Stimulated activated CD4-positive, alpha-beta T cell treated with anti-CD3 and anti-CD28 coated beads, Interleukin-15, amount 100 ng/mL, for 24 hours (primary cell): ENCODE measurements around the gene LZTR1.
"Not testable (repeated sequence)": the region's sequence is repeated elsewhere in the genome, so short reads cannot be mapped to it uniquely, and the experiment has no call there.

Experiments used
- DNase-seq: peaks from one replicate; pipeline ENCODE4 v3.0.0-alpha.2; 2020

The LZTR1 gene

DNA sequence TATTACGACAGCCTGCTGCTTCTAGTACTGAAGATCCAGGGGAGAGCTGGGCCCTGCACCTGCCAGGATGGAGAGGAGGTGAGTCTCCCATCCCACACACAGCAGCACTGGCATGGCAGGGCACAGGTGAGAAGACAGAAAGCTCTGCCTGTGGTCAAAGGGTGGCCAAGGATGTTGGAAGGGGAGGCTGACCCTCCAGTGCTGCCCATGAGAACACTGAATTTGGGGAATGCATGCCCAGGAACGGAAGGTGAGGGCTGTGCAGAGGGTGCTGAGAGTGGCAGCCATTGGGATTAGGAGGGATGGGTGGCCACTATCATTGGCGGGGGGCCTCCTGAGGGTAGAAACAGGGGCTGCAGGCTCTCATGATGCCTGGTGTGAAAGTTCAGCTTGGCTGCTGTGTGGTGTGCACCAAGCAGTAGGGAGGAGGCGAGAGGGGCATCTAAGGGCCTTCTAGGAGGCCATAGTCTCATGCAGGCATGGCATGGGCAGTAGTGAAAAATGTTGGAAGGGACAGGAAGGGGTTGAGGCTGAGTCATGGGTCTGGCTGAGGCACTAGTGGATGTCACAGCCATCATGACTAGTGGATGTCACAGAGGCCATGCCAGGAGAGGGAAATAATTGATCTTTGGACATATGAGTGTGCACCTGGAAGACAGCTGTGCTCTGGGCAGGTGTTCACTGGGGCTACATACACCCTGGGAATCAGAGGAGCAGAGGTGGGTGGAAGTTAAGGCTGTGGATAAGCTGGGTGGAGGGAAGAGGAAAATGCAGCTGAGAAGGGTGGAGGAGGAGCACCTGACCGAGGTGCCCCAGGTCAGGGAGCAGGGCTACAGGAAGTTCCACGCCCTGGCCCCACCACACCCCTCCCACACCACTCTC lies 61.1 kb downstream of the LZTR1 start:
- DNase-seq: no peak

DNA sequence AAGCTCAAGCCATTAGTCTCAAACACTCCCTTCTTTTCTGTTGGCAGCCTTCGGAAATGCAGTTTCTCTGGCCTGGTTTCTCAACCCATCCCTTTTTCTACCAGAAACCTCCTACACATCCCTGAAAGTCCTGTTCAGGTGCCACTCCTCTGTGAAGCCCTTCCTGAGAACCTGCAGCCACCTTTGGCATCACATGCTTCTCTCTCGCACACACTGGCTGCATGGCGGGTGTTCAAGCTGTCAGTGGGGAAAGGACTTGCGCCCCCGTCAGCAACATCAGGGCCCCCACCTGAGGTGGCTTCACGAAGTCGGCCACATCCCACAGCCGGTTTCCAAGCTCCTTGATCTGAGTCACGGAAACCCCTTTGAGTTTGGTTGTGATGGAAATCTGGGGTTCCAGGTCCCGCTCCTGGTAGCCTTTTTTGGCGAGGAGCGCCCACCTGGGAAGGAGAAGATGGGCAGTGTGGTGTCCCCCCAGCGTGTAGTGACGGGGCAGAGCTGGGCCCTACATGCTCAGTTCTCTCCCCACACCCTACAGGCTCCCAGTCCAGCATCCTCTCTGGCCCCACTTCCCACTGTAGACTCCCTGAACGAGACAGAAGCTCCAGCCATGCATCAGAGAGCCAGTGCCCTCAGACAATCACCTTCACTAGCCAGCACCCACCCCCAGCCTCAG lies 61.9 kb downstream of the LZTR1 start:
- no peak for DNase-seq

DNA sequence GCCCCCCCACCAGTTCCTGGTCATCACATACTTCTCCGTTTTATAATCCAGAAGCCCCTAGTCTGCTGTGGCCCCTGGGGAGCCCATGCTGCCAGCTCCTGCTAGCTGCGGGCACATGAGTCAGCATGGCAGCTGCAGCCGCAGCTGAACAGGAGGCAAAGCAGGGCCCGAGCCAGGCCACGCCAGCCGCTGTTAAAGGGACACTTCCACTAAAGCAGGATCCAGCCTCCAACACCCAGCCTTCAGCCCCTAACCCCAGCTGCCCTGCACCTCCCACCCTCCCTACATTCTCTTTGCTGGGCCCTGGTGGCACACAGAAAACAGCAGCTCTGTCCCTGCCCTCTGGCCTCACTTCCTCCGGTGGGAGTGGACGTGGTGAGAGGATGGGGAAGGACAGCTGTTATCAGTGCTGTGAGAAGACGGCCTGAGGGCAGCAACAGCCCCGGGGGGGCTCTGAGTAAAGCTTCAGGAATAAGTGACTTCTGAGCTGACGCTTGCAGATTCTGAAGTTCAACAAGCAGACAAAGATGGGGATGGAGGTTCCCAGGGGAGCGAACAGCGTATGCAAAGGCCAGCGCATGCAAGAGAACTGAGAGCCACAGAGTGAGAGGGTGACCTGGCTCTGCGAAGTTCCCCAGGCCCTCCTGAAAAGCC lies 63.0 kb downstream of the LZTR1 start:
- peak; percentile 27 for DNase-seq

DNA sequence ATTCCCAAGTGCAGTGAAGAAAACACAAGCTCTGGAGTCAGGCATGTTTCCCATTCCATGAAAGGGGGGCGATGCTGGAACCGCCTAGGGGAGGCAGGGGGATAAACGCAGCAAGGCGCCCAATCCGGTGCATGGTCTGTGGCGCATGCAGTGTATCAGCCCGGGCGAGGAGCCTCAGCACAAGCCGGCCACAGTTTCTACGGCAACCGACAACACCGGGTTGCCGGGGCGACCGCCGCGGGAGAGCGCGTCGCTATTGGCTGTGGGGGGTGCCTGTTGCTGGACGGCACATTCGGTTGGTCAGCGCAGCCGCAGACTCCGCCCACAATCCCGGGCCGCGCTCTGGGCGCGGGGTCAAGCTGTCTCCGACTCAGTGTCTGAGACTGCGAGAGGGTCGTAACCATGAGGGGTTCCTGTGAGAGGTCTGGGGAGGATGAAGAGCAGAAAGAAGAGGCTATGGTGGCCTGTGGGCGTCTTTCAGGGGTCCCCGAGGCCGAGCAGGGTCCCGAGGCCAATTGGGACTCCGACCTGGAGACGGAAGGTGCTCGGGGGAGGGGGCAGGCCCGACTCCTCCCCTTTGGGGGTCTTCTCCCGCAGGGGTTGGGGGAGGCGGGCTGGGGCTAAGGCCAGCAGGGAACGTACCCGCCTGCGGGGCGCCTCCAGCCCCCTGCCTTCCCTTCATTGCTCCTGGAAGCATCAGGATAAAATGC lies 63.6 kb downstream of the LZTR1 start, which contains the start of gene LRRC74B:
TSS of gene LRRC74B (plus strand) at position 362 of the 710 bp plus-strand sequence. CDS start at position 403, 41 bp downstream.
- DNase-seq: peak; percentile 85

DNA sequence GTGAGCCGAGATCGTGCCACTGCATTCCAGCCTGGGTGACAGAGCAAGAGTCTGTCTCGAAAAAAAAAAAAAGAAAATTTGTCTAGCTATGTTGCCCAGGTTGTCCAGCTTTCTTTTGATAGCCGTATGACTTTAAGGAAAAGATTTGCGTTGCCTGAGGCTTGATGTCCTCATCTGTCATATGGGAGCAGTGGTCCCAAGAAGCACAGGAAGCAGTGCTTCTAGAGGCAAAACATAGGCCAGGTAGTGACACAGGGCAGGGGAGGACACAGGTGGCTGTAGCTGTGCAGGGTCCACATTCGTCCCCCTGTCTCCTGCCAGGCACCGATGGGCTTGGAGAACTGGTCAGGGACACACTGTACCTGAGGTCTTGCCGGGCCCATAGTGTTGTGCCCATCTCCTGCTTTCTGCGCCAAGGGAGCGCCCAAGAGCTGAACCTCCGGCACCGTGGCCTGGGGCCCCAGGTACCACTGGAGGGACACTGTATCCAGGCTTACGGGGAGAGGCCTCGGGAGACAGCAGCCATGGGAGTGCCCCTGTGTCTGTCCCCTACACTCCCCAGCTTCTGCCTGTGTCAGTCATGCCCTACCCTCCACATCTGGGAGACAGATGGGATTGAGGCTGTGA lies 65.1 kb downstream of the LZTR1 start:
- DNase-seq: no peak

DNA sequence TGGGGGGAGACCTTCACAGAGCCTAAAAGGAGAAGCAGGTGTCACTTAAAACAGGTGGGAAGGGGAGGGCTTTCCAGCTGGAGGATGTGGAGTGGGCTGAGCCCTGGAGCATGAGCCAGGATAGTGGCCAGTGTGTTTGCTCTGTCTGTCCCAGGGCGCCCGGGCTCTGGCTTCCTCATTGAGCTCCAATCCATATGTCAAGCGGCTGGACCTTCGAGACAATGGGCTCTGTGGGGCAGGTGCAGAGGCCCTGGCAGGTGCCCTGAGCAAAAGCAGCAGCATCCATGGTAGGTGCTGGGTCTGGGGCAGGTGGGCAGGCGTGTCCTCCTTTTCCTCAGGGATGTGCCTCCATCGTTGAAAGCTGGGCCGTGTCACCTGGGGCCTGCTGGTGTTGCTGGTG lies 65.6 kb downstream of the LZTR1 start:
- DNase-seq: no peak

DNA sequence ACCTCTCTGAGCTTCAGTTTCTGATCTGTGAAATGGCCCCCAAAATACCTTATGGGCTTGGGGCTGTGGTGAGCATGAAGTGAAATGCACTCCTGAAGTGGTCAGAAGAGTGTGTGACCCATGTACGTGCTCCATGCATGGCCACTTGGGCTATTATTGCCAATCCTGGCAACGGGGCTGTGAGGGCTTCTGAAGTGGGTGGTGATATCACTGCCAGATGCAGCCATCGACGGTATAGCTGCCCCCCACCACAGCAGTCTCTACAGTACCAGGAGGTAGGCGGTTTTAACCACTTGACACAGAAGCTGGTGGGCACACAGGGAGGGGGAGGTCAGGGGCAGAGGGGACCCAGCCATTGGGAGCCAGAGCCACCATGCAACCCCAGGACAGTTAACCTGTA lies 66.4 kb downstream of the LZTR1 start:
- not testable (repeated sequence) for DNase-seq
